ENCODE measurements around the gene SLF2.

DNA sequence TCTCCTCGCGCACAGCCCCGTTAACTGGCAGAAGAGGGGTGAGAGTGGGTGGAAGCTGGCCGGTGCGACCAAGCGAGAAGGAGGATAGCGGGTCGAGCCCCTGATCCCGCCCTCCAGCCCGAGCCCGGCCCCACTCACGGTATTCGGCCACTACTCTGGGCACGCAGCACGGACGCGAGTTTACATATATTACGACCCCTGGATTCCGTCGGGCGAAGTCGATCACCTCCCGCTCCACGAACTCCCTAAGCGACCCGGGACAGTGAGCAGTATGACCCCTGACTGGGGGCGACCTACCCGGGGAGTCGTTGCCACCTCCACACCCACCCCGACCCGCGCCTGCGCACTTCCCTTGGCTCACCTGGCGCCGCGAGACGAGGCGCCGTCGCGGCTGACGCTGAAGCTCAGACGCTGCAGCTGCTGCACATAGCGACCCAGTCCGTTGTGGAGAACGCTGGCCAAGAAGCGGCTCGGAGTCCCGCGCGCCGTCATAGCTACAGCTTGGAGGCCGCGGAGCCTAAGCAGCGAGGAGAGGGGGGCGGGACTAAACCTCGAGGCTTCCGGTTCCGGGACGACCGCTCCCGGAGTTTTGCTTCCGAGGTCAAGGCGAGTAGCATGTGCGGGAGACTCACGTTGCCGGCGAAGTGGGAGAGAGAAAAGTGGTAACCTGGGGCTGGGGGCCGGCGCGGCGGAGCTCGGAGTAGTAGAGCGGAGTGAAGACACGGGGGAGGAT is 74.4 kb downstream of the SLF2 start, which contains the start of the genes MRPL43 and TWNK:
- TF ChIP-seq, protein P1, sequence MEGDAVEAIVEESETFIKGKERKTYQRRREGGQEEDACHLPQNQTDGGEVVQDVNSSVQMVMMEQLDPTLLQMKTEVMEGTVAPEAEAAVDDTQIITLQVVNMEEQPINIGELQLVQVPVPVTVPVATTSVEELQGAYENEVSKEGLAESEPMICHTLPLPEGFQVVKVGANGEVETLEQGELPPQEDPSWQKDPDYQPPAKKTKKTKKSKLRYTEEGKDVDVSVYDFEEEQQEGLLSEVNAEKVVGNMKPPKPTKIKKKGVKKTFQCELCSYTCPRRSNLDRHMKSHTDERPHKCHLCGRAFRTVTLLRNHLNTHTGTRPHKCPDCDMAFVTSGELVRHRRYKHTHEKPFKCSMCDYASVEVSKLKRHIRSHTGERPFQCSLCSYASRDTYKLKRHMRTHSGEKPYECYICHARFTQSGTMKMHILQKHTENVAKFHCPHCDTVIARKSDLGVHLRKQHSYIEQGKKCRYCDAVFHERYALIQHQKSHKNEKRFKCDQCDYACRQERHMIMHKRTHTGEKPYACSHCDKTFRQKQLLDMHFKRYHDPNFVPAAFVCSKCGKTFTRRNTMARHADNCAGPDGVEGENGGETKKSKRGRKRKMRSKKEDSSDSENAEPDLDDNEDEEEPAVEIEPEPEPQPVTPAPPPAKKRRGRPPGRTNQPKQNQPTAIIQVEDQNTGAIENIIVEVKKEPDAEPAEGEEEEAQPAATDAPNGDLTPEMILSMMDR (IDR thresholded peaks at IDR 0.05): no peak
- peak; percentile 75; the same call in 1 of the 2 replicates for TF ChIP-seq CREB1 (CRISPR knock-in tag; IDR thresholded peaks at IDR 0.05)

Measured in WTC11 (cell line).